Activated CD4-positive, alpha-beta T cell treated with anti-CD3 and anti-CD28 coated beads, Interleukin-2, amount 10 ng/mL, durations not matched to agents 7 days and 5 days (primary cell): ENCODE measurements around the gene POLR3F. TPM values are rescaled to one million over a fixed set of nuclear protein-coding genes. Genes with fewer than 3 reads are reported as not detected.

Experiments
- CTCF ChIA-PET: fragments of 350-600 bp; sonication (Branson Sonifier 250); formaldehyde crosslinking; loops from one replicate; lab custom pipeline; 2021; ENCODE audit warnings: antibody characterized with exemption; lab: Charles Lee
- POLR2A ChIA-PET: fragments of 350-600 bp; sonication (Branson Sonifier 250); formaldehyde crosslinking; loops from one replicate; lab custom pipeline; 2021; ENCODE audit warnings: antibody characterized with exemption; lab: Charles Lee
- DNase-seq: peaks from one replicate; pipeline ENCODE4 v3.0.0-alpha.2; 2020
- H3K27ac Mint-ChIP-seq: one replicate; pipeline ENCODE4 v1.8.0; 2021; ENCODE audit warnings: mild to moderate bottlenecking, moderate library complexity, mixed read lengths
- H3K27me3 Mint-ChIP-seq: one replicate; pipeline ENCODE4 v1.8.0; 2021; ENCODE audit warnings: mixed read lengths
- H3K36me3 Mint-ChIP-seq: one replicate; pipeline ENCODE4 v1.8.0; 2021; ENCODE audit warnings: low read depth, mixed read lengths
- H3K4me1 Mint-ChIP-seq: one replicate; pipeline ENCODE4 v1.8.0; 2021; ENCODE audit warnings: mixed read lengths
- H3K4me3 Mint-ChIP-seq: one replicate; pipeline ENCODE4 v1.8.0; 2021; ENCODE audit warnings: mild to moderate bottlenecking, moderate library complexity, mixed read lengths
- H3K9me3 Mint-ChIP-seq: one replicate; pipeline ENCODE4 v1.8.0; 2021; ENCODE audit warnings: mixed read lengths
- microRNA-seq: library from miRNA; unstranded; fragments of <30 nt; microRNA quantifications from one replicate; pipeline ENCODE4 v1.2.0, GENCODE V29; 2021; ENCODE audit warnings: borderline microRNAs expressed, borderline replicate concordance
- total RNA-seq, 2 experiments: library from RNA; stranded (reverse); gene quantifications; one replicate each; pipeline ENCODE4 v1.2.3, GENCODE V29; 2021

Gene POLR3F
- total RNA-seq, 2 experiments from 2014 or later, result 8.1 to 9.3 TPM

DNA sequence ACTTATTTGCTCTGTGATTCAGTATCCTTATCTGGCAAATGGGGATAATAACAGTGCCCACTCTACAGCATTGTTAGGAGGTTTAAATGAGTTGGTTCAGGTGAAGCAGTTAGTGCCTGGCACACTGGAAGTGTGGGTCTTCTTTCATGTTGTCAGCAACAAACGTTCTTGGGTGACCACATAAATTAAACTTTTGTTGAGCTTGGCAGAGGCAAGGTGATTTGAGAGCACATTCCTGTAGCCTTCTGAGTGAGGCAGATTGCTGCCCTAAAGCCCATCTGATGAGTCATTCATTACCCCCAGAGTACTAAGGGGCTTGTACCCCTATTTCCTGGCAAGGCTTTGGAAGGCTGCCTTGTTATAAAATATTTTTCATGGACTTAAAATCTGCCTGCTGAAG lies 66.3 kb downstream of the POLR3F start:
- no peaks in the 10 kb centered on the region for H3K9me3 Mint-ChIP-seq
- H3K27ac Mint-ChIP-seq, result no peak overlapping the region
- H3K4me3 Mint-ChIP-seq, result no peak overlapping the region
- H3K36me3 Mint-ChIP-seq, result peaks cover 57% of the 10 kb centered on the region
- H3K27me3 Mint-ChIP-seq, result no peaks in the 10 kb centered on the region
- CTCF ChIA-PET, result no interaction called here
- no peak for DNase-seq
- no peaks in the 10 kb centered on the region for H3K4me1 Mint-ChIP-seq
- POLR2A ChIA-PET, result no interaction called here

DNA sequence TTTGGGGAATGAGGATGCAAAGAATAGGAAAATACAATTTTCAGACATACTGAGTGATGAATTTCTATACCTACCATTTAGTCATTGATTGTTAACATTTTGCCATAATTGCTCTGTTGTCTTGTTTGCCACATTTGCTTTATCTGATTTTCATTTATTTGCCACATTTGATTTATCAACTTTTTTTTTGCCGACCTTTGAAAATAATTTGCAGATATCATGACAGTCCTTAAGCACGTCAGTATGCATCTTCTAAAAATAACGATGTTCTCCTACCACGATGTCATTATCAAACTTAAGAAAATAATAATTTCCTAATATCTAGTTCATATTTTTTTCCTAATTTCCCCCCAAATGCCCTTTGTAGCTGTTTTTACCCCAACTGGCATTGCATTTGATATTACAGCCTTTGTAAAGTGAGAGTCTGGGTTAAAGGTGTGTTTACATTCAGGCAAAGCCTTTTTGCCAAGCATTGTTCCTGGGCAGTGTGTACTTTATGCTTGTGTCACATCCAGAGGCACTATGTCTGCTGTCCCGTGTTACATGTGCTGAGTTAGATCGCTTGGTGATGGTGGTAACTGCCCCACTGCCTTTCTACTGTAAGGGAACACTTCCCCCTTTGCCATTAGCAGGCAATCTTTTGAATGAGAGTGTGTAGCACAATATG lies 66.9 kb downstream of the POLR3F start:
- Mint-ChIP-seq H3K36me3 (peaks cover 53% of the 10 kb centered on the region), H3K27ac (no peak overlapping the region), H3K4me3 (no peak overlapping the region), H3K9me3 (no peaks in the 10 kb centered on the region), H3K4me1 (no peaks in the 10 kb centered on the region), H3K27me3 (no peaks in the 10 kb centered on the region)
- ChIA-PET POLR2A (no interaction called here), CTCF (no interaction called here)
- no peak for DNase-seq

Small RNA genes lying within 50 kb of the gene (microRNA-seq; reads per million reads assigned to microRNA genes)
- not detected for gene MIR3192

Other genes with a start within 250 kb of the POLR3F start
- 1 to 10 TPM; 9.2 to 9.4 TPM for gene ZNF133, start 178.9 kb upstream of the POLR3F start, total RNA-seq
- 1 to 10 TPM; 1.6 to 1.7 TPM for gene DZANK1, start 360 bp upstream of the POLR3F start, total RNA-seq
- gene RBBP9, start 29.8 kb downstream of the POLR3F start, total RNA-seq, result 10 to 100 TPM; 11.6 to 12.9 TPM
- gene SEC23B, start 40.5 kb downstream of the POLR3F start, total RNA-seq, result 10 to 100 TPM; 65.8 to 69.6 TPM
- 10 to 100 TPM; 55.2 to 73.4 TPM for gene SMIM26, start 100.0 kb downstream of the POLR3F start, total RNA-seq
- gene DTD1, start 120.7 kb downstream of the POLR3F start, total RNA-seq, result 10 to 100 TPM; 17.7 to 19.4 TPM